PC-3 (cell line): ENCODE data around the gene FBXL7. TPM values are rescaled to one million over a fixed set of nuclear protein-coding genes. Genes with fewer than 3 reads are reported as not detected.

Source experiments
- ATAC-seq: fragments of 200-7000 bp; cut with Tn5 transposase; 2 replicates; pipeline ENCODE4 v1.9.1; 2020; ENCODE audit warnings: mild to moderate bottlenecking, moderate library complexity
- BruUV-seq: library from RNA; stranded (reverse); fragments of 400-500 nt; replicated peaks from 2 replicates; lab custom pipeline; 2021; lab: Mats Ljungman, UMichigan
- CTCF ChIA-PET: fragments of 300-600 bp; sonication (Branson Sonifier 250); formaldehyde crosslinking; loops from one replicate; lab custom pipeline; 2022; ENCODE audit warnings: antibody characterized with exemption; lab: Charles Lee
- POLR2A ChIA-PET: fragments of 300-600 bp; sonication (Branson Sonifier 250); formaldehyde crosslinking; loops from one replicate; lab custom pipeline; 2022; ENCODE audit warnings: antibody characterized with exemption; ENCODE audit not compliant: unreplicated experiment; lab: Charles Lee
- DNase-seq: peaks from one replicate; pipeline ENCODE4 v3.0.0-alpha.2; 2015
- H2AFZ ChIP-seq: fragments of 300-600 bp; sonication (generic); 2 replicates; pipeline ENCODE4 v1.6.0; 2016; ENCODE audit warnings: antibody characterized with exemption, low read length
- H3F3A ChIP-seq: fragments of 300-600 bp; sonication (generic); one replicate; pipeline ENCODE4 v1.6.0; 2017; ENCODE audit warnings: antibody characterized with exemption, low read length, control low read depth, mild to moderate bottlenecking; ENCODE audit not compliant: unreplicated experiment
- H3K27ac ChIP-seq: fragments of 300-600 bp; sonication (generic); 2 replicates; pipeline ENCODE4 v1.5.1; 2016; ENCODE audit warnings: mild to moderate bottlenecking, low read length
- H3K27me3 ChIP-seq: fragments of 300-600 bp; sonication (generic); 2 replicates; pipeline ENCODE4 v1.6.1; 2016; ENCODE audit warnings: low read length, mixed read lengths
- H3K36me3 ChIP-seq: fragments of 300-600 bp; sonication (generic); 2 replicates; pipeline ENCODE4 v1.6.1; 2016; ENCODE audit warnings: low read depth, mixed run types, low read length, mixed read lengths
- H3K4me1 ChIP-seq: fragments of 300-600 bp; sonication (generic); 2 replicates; pipeline ENCODE4 v1.5.1; 2016; ENCODE audit warnings: low read length; ENCODE audit not compliant: insufficient read depth
- H3K4me2 ChIP-seq: fragments of 300-600 bp; sonication (generic); 2 replicates; pipeline ENCODE4 v1.6.0; 2016; ENCODE audit warnings: low read length
- H3K4me3 ChIP-seq: fragments of 300-600 bp; sonication (generic); 2 replicates; pipeline ENCODE4 v1.5.1; 2016; ENCODE audit warnings: mild to moderate bottlenecking, low read length, mixed read lengths
- H3K79me2 ChIP-seq: fragments of 300-600 bp; sonication (generic); 2 replicates; pipeline ENCODE4 v1.6.1; 2017; ENCODE audit warnings: low read length, mixed read lengths
- H3K9ac ChIP-seq: fragments of 300-600 bp; sonication (generic); 2 replicates; pipeline ENCODE4 v1.6.0; 2016; ENCODE audit warnings: mild to moderate bottlenecking, low read length
- H3K9me2 ChIP-seq: fragments of 300-600 bp; sonication (generic); replicated peaks from 2 replicates; pipeline ENCODE4 v1.6.1; 2016; ENCODE audit warnings: mixed run types, low read length, mixed read lengths
- H3K9me3 ChIP-seq: fragments of 300-600 bp; sonication (generic); 2 replicates; pipeline ENCODE4 v1.6.1; 2016; ENCODE audit warnings: low read length, mixed read lengths
- H4K20me1 ChIP-seq: fragments of 300-600 bp; sonication (generic); 2 replicates; pipeline ENCODE4 v1.6.1; 2016; ENCODE audit warnings: low read length, mixed read lengths
- CTCF ChIP-seq: fragments of 300-600 bp; sonication (generic); conservative IDR thresholded peaks from 2 replicates; pipeline ENCODE4 v1.5.1; 2017; ENCODE audit warnings: antibody characterized with exemption, low read depth, mild to moderate bottlenecking, low read length
- EZH2 ChIP-seq: fragments of 300-600 bp; sonication (generic); IDR thresholded peaks from one replicate; pipeline ENCODE4 v1.6.1; 2017; ENCODE audit warnings: antibody characterized with exemption, mild to moderate bottlenecking, low read length; ENCODE audit not compliant: unreplicated experiment
- EZH2phosphoT487 ChIP-seq: fragments of 300-600 bp; sonication (generic); IDR thresholded peaks from 2 replicates; pipeline ENCODE4 v1.6.1; 2018; ENCODE audit warnings: mild to moderate bottlenecking, antibody characterized with exemption, low read length, borderline replicate concordance
- intact Hi-C: fragments of 100-400 bp; cut with micrococcal nuclease; formaldehyde crosslinking; loops from 2 replicates; pipeline ENCODE4 v1.9.0; 2023
- total RNA-seq: library from RNA; depleted of rRNA; stranded (reverse); fragments of >200 nt; gene quantifications from 2 replicates; pipeline ENCODE4 v1.2.3, GENCODE V29; 2014

The FBXL7 gene
- total RNA-seq, 1 experiment from 2014 or later = 0.18 TPM

- no peak overlapping the region for H3K4me2 ChIP-seq
- no peaks in the 10 kb centered on the region for H3K27me3 ChIP-seq
- H4K20me1 ChIP-seq = no peaks in the 10 kb centered on the region
- no peaks in the 10 kb centered on the region for H3K36me3 ChIP-seq
- intact Hi-C loops = no loop called here
- ATAC-seq (no peak), DNase-seq (no peak)
- H3K9ac ChIP-seq = no peak overlapping the region
- H3K79me2 ChIP-seq = no peaks in the 10 kb centered on the region
- ChIA-PET CTCF (interaction anchor here (0.7 kb wide), 1 partner anchor 469 kb away, joined by 7 read pairs; no protein-coding TSS in a partner anchor), POLR2A (no interaction called here)
- no TSS peak for BruUV-seq
- H2AFZ ChIP-seq = no peak overlapping the region
- H3K4me3 ChIP-seq = no peak overlapping the region
- no peaks in the 10 kb centered on the region for H3K4me1 ChIP-seq
- H3K27ac ChIP-seq = no peak overlapping the region
- H3K9me2 ChIP-seq = no peaks in the 10 kb centered on the region
- TF ChIP-seq EZH2phosphoT487 (no peak), EZH2 (no peak), CTCF (no peak)
- no peaks in the 10 kb centered on the region for H3F3A ChIP-seq
- H3K9me3 ChIP-seq = 0 out of 2 replicates have a peak, but pooled peaks cover 19% of the 10 kb centered on the region
Measured at GRCh38 chr5:15650266-15650665, 150.3 kb downstream of the FBXL7 start.

- BruUV-seq = no TSS peak
- CTCF ChIA-PET = no interaction called here
- Histone ChIP-seq H3K4me1 (no peaks in the 10 kb centered on the region), H3K9me2 (no peaks in the 10 kb centered on the region), H3K27ac (no peak overlapping the region), H3K27me3 (no peaks in the 10 kb centered on the region), H3K79me2 (no peaks in the 10 kb centered on the region), H3K9ac (no peak overlapping the region), H3K9me3 (peaks cover 29% of the 10 kb centered on the region; the same call in 1 of the 2 replicates), H3K4me2 (no peak overlapping the region), H2AFZ (no peak overlapping the region), H3K4me3 (no peak overlapping the region), H4K20me1 (no peaks in the 10 kb centered on the region), H3F3A (no peaks in the 10 kb centered on the region), H3K36me3 (no peaks in the 10 kb centered on the region)
- intact Hi-C loops = loop anchor here (5.0 kb wide), 1 partner anchor 562 kb away; no protein-coding TSS in a partner anchor
- POLR2A ChIA-PET = no interaction called here
- TF ChIP-seq EZH2 (no peak), EZH2phosphoT487 (no peak), CTCF (no peak)
- ATAC-seq = no peak
- no peak for DNase-seq
Measured at GRCh38 chr5:15654779-15655178, 154.8 kb downstream of the FBXL7 start.

GRCh38 chr5:15655683-15656082, 155.7 kb downstream of the FBXL7 start:
- CTCF ChIA-PET = no interaction called here
- no peaks in the 10 kb centered on the region for H3K79me2 ChIP-seq
- H3K4me1 ChIP-seq = no peaks in the 10 kb centered on the region
- H3K36me3 ChIP-seq = no peaks in the 10 kb centered on the region
- peaks cover 24% of the 10 kb centered on the region; the same call in 1 of the 2 replicates for H3K9me3 ChIP-seq
- TF ChIP-seq EZH2phosphoT487 = no peak
- TF ChIP-seq CTCF = no peak
- TF ChIP-seq EZH2 = no peak
- no peak overlapping the region for H2AFZ ChIP-seq
- no peaks in the 10 kb centered on the region for H4K20me1 ChIP-seq
- H3F3A ChIP-seq = no peaks in the 10 kb centered on the region
- POLR2A ChIA-PET = no interaction called here
- intact Hi-C loops = loop anchor here (5.0 kb wide), 1 partner anchor 563 kb away; no protein-coding TSS in a partner anchor
- DNase-seq (no peak), ATAC-seq (no peak)
- H3K9ac ChIP-seq = no peak overlapping the region
- H3K9me2 ChIP-seq = no peaks in the 10 kb centered on the region
- H3K4me2 ChIP-seq = no peak overlapping the region
- H3K27ac ChIP-seq = no peak overlapping the region
- H3K27me3 ChIP-seq = no peaks in the 10 kb centered on the region
- BruUV-seq = no TSS peak
- H3K4me3 ChIP-seq = no peak overlapping the region
